ENCODE measurements around the gene ATF4. TPM values are rescaled to one million over a fixed set of nuclear protein-coding genes. Genes with fewer than 3 reads are reported as not detected.

Gene ATF4
- total RNA-seq, 1 experiment from 2014 or later: 177 TPM

GRCh38 chr22:39514373-39514973 is 5.9 kb upstream of the ATF4 start:
- no TSS peak for BruUV-seq (replicated peaks)
- ChIA-PET CTCF (interaction anchor here (0.5 to 1.7 kb wide), 5 partner anchors 13 to 164 kb away, joined by 3 to 6 read pairs (median 4); partner anchors contain the start of gene MIEF1), POLR2A (no interaction called here)
- Histone ChIP-seq H3K4me1 (ENCODE audit: control insufficient read depth, insufficient read depth, low read length) (peaks cover 9% of the 10 kb centered on the region), H3K9me3 (ENCODE audit: control insufficient read depth, insufficient read depth, low read depth, low read length) (no peaks in the 10 kb centered on the region), H3K27me3 (ENCODE audit: control insufficient read depth, insufficient read depth, low read length) (no peaks in the 10 kb centered on the region), H3K36me3 (ENCODE audit: control insufficient read depth, insufficient read depth, low read length) (peaks cover 6% of the 10 kb centered on the region), H3K4me3 (ENCODE audit: low read depth in 2 of 2, low read length in 2 of 2) (no peak overlapping the region), H3K27ac (ENCODE audit: low read length) (no peak overlapping the region)
- in situ Hi-C loops (cut with HindIII; ENCODE audit: low pct_unique_long_range_greater_than_20kb, low sequenced_read_pairs): no loop called here
- DNase-seq (ENCODE audit: low read depth, low spot score): no peak
- TF ChIP-seq CTCF (IDR thresholded peaks at IDR 0.05): peak; percentile 85
- TF ChIP-seq, protein P1, sequence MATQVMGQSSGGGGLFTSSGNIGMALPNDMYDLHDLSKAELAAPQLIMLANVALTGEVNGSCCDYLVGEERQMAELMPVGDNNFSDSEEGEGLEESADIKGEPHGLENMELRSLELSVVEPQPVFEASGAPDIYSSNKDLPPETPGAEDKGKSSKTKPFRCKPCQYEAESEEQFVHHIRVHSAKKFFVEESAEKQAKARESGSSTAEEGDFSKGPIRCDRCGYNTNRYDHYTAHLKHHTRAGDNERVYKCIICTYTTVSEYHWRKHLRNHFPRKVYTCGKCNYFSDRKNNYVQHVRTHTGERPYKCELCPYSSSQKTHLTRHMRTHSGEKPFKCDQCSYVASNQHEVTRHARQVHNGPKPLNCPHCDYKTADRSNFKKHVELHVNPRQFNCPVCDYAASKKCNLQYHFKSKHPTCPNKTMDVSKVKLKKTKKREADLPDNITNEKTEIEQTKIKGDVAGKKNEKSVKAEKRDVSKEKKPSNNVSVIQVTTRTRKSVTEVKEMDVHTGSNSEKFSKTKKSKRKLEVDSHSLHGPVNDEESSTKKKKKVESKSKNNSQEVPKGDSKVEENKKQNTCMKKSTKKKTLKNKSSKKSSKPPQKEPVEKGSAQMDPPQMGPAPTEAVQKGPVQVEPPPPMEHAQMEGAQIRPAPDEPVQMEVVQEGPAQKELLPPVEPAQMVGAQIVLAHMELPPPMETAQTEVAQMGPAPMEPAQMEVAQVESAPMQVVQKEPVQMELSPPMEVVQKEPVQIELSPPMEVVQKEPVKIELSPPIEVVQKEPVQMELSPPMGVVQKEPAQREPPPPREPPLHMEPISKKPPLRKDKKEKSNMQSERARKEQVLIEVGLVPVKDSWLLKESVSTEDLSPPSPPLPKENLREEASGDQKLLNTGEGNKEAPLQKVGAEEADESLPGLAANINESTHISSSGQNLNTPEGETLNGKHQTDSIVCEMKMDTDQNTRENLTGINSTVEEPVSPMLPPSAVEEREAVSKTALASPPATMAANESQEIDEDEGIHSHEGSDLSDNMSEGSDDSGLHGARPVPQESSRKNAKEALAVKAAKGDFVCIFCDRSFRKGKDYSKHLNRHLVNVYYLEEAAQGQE (IDR thresholded peaks at IDR 0.05; ENCODE audit: insufficient read depth in 1 of 2, low read depth in 2 of 2, low read length in 1 of 2): no peak
- no peak for ATAC-seq
- intact Hi-C loops (cut with micrococcal nuclease; ENCODE audit: unreplicated experiment): no loop called here

DNA sequence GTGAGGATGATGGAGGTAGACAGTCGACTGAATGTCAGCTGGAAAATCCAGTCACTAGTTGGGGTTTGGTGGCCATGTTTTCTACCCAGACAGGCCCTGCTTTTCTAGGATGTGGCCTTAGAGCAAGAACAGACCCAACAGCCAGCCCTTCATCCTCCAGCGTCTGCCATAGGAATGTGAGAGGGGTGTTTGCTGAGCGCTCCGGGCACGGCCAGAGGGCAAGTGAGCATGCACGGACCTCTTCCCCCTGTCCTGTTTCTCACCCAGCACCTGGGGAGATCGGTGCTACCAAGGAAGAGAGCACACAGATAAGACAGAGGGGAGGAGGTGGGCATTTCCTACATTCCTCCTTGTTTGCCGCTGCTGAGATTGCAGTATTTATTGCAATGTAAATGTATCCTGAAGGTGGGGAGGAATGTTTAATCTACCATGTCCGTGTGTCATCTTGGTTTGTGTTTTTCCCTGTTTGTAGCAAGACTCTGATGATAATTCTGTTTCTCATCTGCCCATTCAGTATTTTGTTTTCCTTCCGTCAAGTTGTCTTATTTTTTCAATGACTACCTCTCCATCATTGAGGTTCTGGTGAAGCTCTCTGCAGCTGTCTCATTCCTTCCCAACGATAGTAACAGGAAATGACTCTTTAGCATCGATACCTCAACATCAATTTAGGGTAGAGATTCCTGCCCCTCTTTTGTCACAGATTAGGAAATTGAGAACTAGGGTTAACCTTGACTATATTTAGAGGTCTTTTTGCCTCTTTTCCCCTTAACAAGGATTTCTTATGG is 4.9 kb upstream of the ATF4 start:
- POLR2A ChIA-PET: interaction anchor here (0.6 kb wide), 1 partner anchor 136 kb away, joined by 17 read pairs; no protein-coding TSS in a partner anchor
- no TSS peak for BruUV-seq (replicated peaks)
- in situ Hi-C loops (cut with HindIII; ENCODE audit: low pct_unique_long_range_greater_than_20kb, low sequenced_read_pairs) (no loop called here), intact Hi-C loops (cut with micrococcal nuclease; ENCODE audit: unreplicated experiment) (no loop called here)
- no peak for ATAC-seq
- Histone ChIP-seq H3K27ac (ENCODE audit: low read length) (no peak overlapping the region), H3K36me3 (ENCODE audit: control insufficient read depth, insufficient read depth, low read length) (peaks cover 6% of the 10 kb centered on the region), H3K4me1 (ENCODE audit: control insufficient read depth, insufficient read depth, low read length) (peaks cover 9% of the 10 kb centered on the region), H3K9me3 (ENCODE audit: control insufficient read depth, insufficient read depth, low read depth, low read length) (no peaks in the 10 kb centered on the region), H3K4me3 (ENCODE audit: low read depth in 2 of 2, low read length in 2 of 2) (no peak overlapping the region), H3K27me3 (ENCODE audit: control insufficient read depth, insufficient read depth, low read length) (no peaks in the 10 kb centered on the region)
- TF ChIP-seq, protein P1 (IDR thresholded peaks at IDR 0.05; ENCODE audit: insufficient read depth in 1 of 2, low read depth in 2 of 2, low read length in 1 of 2): no peak
- no peak for TF ChIP-seq POLR2AphosphoS5 (IDR thresholded peaks at IDR 0.05; ENCODE audit: low read depth, low read length)
- TF ChIP-seq SIN3A (IDR thresholded peaks at IDR 0.05; ENCODE audit: borderline replicate concordance, insufficient read depth, low read depth, low read length): no peak
- no peak for TF ChIP-seq TCF7L2 (IDR thresholded peaks at IDR 0.05; ENCODE audit: low read depth, low read length)
- TF ChIP-seq CTCF (IDR thresholded peaks at IDR 0.05): no peak
- no peak for DNase-seq (ENCODE audit: low read depth, low spot score)
- CTCF ChIA-PET: no interaction called here

All from Panc1 (cell line).